Natural killer cell (primary cell): ENCODE measurements around the gene HORMAD2. TPM values are rescaled to one million over a fixed set of nuclear protein-coding genes. Genes with fewer than 3 reads are reported as not detected.
"Not testable (repeated sequence)": the region's sequence is repeated elsewhere in the genome, so short reads cannot be mapped to it uniquely, and the experiment has no call there.

Source experiments
- ATAC-seq, 3 donors: fragments of 150-1000 bp in 2 of 3; fragments of 200-7000 bp in 1 of 3; cut with Tn5 transposase; 1 replicate in 1 of 3; 2 replicates in 2 of 3; pipeline ENCODE4 v1.10.0; 2021; ENCODE audit warnings: mild to moderate bottlenecking in 2 of 3, moderate library complexity in 2 of 3
- DNase-seq, 2 donors: peaks; one replicate each; pipeline versions ENCODE4 v3.0.0 to v3.0.0-alpha.2; 2013 to 2021; ENCODE audit warnings: mixed read lengths in 1 of 2
- H3K27ac ChIP-seq: one replicate; pipeline ENCODE4 v1.5.1; 2013; ENCODE audit warnings: mild to moderate bottlenecking, low read length
- H3K27me3 ChIP-seq: one replicate; pipeline ENCODE4 v1.6.1; 2013; ENCODE audit warnings: low read length; ENCODE audit not compliant: control insufficient read depth, insufficient read depth
- H3K36me3 ChIP-seq: one replicate; pipeline ENCODE4 v1.6.1; 2013; ENCODE audit warnings: low read length; ENCODE audit not compliant: control insufficient read depth, insufficient read depth
- H3K4me1 ChIP-seq: one replicate; pipeline ENCODE4 v1.6.1; 2013; ENCODE audit warnings: low read length; ENCODE audit not compliant: control insufficient read depth, insufficient read depth
- H3K4me3 ChIP-seq: one replicate; pipeline ENCODE4 v1.5.1; 2013; ENCODE audit warnings: low read length
- H3K9me3 ChIP-seq: one replicate; pipeline ENCODE4 v1.6.1; 2013; ENCODE audit warnings: low read length; ENCODE audit not compliant: control insufficient read depth, insufficient read depth
- H3K27ac Mint-ChIP-seq, 2 donors: one replicate each; pipeline ENCODE4 v1.8.0; 2022; ENCODE audit warnings: mild to moderate bottlenecking in 2 of 2, mixed read lengths in 2 of 2, moderate library complexity in 1 of 2
- H3K27me3 Mint-ChIP-seq, 2 donors: one replicate each; pipeline ENCODE4 v1.8.0; 2022; ENCODE audit warnings: low read depth in 2 of 2, mixed read lengths in 2 of 2
- H3K36me3 Mint-ChIP-seq: one replicate; pipeline ENCODE4 v1.8.0; 2022; ENCODE audit warnings: mixed read lengths
- H3K4me1 Mint-ChIP-seq, 2 donors: one replicate each; pipeline ENCODE4 v1.8.0; 2022; ENCODE audit warnings: mixed read lengths in 2 of 2
- H3K4me3 Mint-ChIP-seq: one replicate; pipeline ENCODE4 v1.8.0; 2022; ENCODE audit warnings: mild to moderate bottlenecking, moderate library complexity, mixed read lengths
- H3K9me3 Mint-ChIP-seq, 2 donors: one replicate each; pipeline ENCODE4 v1.8.0; 2022; ENCODE audit warnings: mixed read lengths in 2 of 2
- WGBS: methylation state at CpG from one replicate; pipeline ENCODE4 v1.1.7; 2013; ENCODE audit warnings: missing lambda C conversion rate; ENCODE audit not compliant: insufficient coverage; 5-methylcytosine and 5-hydroxymethylcytosine counted together
- intact Hi-C: fragments of 100-400 bp; cut with micrococcal nuclease; formaldehyde crosslinking; loops from one replicate; pipeline ENCODE4 v1.14.2; 2022
- total RNA-seq, 4 donors: library from RNA; stranded (reverse); fragments of 120-200 nt in 1 of 4; gene quantifications; one replicate each; pipeline versions ENCODE4 v1.2.3 to v1.2.4, GENCODE V29; 2013 to 2022
- TF ChIP-seq, protein P1 (sequence below): fragments of 200-600 bp; IDR thresholded peaks from one replicate; pipeline ENCODE4 v1.8.0; 2022; ENCODE audit warnings: antibody characterized with exemption

Gene HORMAD2
- total RNA-seq, 3 donors from 2014 or later (not counting 1 experiment from before 2014, with no cell fraction given), result not detected

DNA sequence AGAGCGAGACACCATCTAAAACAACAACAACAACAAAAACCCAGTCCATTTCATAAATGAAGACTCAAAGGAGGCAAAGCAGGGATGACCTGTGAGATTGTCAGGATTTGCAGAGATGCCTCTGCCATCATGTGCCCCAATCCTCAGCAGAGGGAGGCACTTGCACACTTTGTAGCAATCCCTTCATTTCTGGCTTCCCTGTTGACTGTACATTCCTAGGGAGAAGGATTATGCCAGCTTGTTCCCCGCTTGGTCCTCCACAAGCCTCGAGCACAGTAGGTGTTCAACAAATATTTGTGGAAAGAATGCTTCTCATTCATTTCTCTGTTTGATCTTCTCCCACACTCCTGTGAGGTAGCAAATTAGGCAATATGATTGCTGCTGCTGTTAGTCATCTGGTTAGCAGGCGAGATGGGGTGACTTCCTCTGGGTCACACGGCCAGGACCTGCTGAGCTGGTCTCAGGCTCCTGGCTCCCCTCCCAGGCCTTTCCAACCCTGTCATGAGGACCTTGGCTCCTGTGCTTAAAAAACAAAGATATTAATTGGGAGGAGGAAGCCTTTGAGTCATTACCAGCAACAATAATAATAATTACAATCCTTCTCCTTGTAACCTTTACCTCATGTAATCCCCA is 132.2 kb downstream of the HORMAD2 start:
- Mint-ChIP-seq H3K9me3 (no peaks in the 10 kb centered on the region), H3K36me3 (no peaks in the 10 kb centered on the region), H3K4me3 (no peak overlapping the region), H3K27ac (peak overlapping the region; percentile 51 to 74), H3K27me3 (no peaks in the 10 kb centered on the region), H3K4me1 (peaks cover 16 to 20% of the 10 kb centered on the region in 2 donors)
- Histone ChIP-seq H3K27me3 (no peaks in the 10 kb centered on the region), H3K4me1 (peaks cover 26% of the 10 kb centered on the region), H3K27ac (no peak overlapping the region), H3K4me3 (no peak overlapping the region), H3K9me3 (no peaks in the 10 kb centered on the region), H3K36me3 (no peaks in the 10 kb centered on the region)
- peak; percentile 72 to 88 (median 86) for ATAC-seq
- no peak for DNase-seq
- TF ChIP-seq, protein P1, sequence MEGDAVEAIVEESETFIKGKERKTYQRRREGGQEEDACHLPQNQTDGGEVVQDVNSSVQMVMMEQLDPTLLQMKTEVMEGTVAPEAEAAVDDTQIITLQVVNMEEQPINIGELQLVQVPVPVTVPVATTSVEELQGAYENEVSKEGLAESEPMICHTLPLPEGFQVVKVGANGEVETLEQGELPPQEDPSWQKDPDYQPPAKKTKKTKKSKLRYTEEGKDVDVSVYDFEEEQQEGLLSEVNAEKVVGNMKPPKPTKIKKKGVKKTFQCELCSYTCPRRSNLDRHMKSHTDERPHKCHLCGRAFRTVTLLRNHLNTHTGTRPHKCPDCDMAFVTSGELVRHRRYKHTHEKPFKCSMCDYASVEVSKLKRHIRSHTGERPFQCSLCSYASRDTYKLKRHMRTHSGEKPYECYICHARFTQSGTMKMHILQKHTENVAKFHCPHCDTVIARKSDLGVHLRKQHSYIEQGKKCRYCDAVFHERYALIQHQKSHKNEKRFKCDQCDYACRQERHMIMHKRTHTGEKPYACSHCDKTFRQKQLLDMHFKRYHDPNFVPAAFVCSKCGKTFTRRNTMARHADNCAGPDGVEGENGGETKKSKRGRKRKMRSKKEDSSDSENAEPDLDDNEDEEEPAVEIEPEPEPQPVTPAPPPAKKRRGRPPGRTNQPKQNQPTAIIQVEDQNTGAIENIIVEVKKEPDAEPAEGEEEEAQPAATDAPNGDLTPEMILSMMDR, result no peak
- intact Hi-C loops, result loop anchor here (2.0 kb wide), 1 partner anchor 16 kb away; no protein-coding TSS in a partner anchor
- 38% methylated on average over 5 of the region's 5 CpGs for WGBS

- Mint-ChIP-seq H3K4me3 (no peak overlapping the region), H3K36me3 (no peaks in the 10 kb centered on the region), H3K9me3 (no peaks in the 10 kb centered on the region), H3K27ac (peak overlapping the region; percentile 51 to 74), H3K27me3 (no peaks in the 10 kb centered on the region), H3K4me1 (peaks cover 16 to 20% of the 10 kb centered on the region in 2 donors)
- TF ChIP-seq, protein P1, result no peak
- Histone ChIP-seq H3K27me3 (no peaks in the 10 kb centered on the region), H3K9me3 (no peaks in the 10 kb centered on the region), H3K36me3 (no peaks in the 10 kb centered on the region), H3K4me3 (no peak overlapping the region), H3K27ac (no peak overlapping the region), H3K4me1 (peaks cover 31% of the 10 kb centered on the region)
- WGBS, result 62% methylated on average over 8 of the region's 8 CpGs
- ATAC-seq (peak; percentile 36 to 47 (median 40)), DNase-seq (no peak)
- intact Hi-C loops, result loop anchor here (2.0 kb wide), 1 partner anchor 16 kb away; no protein-coding TSS in a partner anchor
Observed at GRCh38 chr22:30212996-30213441, 132.8 kb downstream of the HORMAD2 start.

DNA sequence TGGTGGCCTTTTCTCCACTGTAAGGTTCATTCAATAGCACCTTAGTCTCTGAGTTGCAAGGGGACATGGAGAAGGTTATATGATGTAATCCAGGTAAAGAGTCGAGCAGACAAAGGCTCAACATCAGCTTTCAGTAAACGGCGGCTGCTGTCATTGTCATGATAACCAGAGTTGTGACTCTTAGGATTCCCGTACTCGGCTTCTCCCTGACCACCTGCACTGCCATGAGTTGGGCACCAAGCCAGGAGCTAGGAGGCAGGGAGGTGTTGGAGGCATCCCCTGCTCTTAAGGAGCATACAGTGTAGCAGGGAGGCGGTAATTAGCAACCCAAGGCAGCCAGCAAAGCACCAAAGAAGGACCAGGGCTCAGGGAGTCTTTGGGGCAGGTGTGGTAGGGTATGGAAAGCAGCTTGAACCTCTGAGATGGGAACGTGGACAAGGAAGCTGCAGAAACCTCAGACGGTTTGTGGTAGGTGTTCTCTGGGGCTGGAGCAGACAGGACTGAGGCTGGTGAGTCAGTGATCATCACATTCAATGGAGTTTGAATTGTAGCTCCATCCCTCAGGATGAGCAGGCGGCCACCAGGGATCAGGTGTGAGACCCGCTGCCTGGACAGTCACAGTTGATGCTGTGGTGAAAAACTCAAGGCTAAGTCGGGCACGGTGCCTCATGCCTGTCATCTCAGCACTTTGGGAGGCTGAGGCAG is 134.6 kb downstream of the HORMAD2 start:
- H3K4me1 Mint-ChIP-seq, result peaks cover 25 to 26% of the 10 kb centered on the region in 2 donors

GRCh38 chr22:30216272-30216671 is 136.0 kb downstream of the HORMAD2 start:
- H3K4me1 Mint-ChIP-seq, result peaks cover 39 to 40% of the 10 kb centered on the region in 2 donors
- 83% methylated on average over 3 of the region's 3 CpGs for WGBS
- H3K4me1 ChIP-seq, result peaks cover 48% of the 10 kb centered on the region
- ATAC-seq, H3K4me3 ChIP-seq, H3K4me3 Mint-ChIP-seq, H3K27ac Mint-ChIP-seq, H3K27me3 Mint-ChIP-seq, DNase-seq, intact Hi-C loops, H3K36me3 Mint-ChIP-seq, H3K9me3 ChIP-seq, H3K9me3 Mint-ChIP-seq, H3K36me3 ChIP-seq, H3K27me3 ChIP-seq, H3K27ac ChIP-seq: not testable (repeated sequence)

More for the DNA sequence above, 134.6 kb downstream of the HORMAD2 start:
- no peaks in the 10 kb centered on the region for H3K9me3 ChIP-seq
- intact Hi-C loops, result no loop called here
- Mint-ChIP-seq H3K27ac (peak overlapping the region; percentile 36 to 56), H3K36me3 (no peaks in the 10 kb centered on the region), H3K4me3 (no peak overlapping the region), H3K9me3 (no peaks in the 10 kb centered on the region), H3K27me3 (no peaks in the 10 kb centered on the region)
- no peak for ATAC-seq
- DNase-seq, result no peak
- H3K27me3 ChIP-seq, result no peaks in the 10 kb centered on the region
- TF ChIP-seq, protein P1, result no peak
- WGBS, result 71% methylated on average over 12 of the region's 12 CpGs
- no peak overlapping the region for H3K27ac ChIP-seq
- H3K36me3 ChIP-seq, result no peaks in the 10 kb centered on the region
- H3K4me1 ChIP-seq, result peaks cover 34% of the 10 kb centered on the region
- H3K4me3 ChIP-seq, result no peak overlapping the region
